HG02588 (cell line): ENCODE results near the gene SLC5A1.

Source experiments
- ATAC-seq: cut with Tn5 transposase; IDR thresholded peaks from one replicate; pipeline ENCODE4 v1.9.1; 2021; ENCODE audit warnings: mild to moderate bottlenecking, moderate library complexity; ENCODE audit not compliant: unreplicated experiment

The SLC5A1 gene

DNA sequence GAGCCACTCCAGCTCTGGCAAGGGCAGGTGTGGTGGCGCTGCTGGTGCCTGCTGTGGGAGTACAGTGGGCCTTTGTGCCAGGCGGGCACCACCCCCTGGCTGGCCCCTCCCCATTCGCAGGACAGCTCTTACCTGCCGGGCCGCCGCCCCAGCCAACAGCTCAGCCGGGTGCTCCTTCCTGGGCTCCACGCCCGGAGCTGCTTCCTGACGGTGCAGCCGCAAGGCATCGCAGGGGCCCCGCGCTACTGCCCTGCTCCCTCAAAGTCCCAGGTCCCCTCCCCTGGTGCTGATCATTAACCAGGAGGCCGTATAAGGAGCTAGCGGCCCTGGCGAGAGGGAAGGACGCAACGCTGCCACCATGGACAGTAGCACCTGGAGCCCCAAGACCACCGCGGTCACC is at the start of gene SLC5A1:
TSS of gene SLC5A1 (plus strand) at position 338 of the 400 bp plus-strand sequence. CDS start at position 359, 21 bp downstream.
- no peak for ATAC-seq

DNA sequence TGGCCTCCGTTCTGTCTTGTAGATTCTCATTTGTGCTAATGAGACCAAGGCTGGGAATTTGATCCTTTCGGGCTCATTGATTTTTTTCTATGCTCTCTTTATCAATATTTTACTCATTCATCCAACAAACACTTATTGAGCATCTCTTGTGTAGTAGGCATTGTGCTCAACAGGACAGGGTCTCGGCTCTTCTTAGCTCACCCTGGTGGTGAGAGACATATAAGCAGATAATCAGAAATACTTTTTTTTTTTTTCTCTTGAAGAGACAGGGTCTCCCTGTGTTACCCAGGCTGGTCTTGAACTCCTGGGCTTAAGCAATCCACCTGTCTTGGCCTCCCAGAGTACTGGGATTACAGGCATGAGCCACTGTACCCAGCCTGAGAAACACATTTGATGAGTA is 48.0 kb upstream of the SLC5A1 start:
- no peak for ATAC-seq

DNA sequence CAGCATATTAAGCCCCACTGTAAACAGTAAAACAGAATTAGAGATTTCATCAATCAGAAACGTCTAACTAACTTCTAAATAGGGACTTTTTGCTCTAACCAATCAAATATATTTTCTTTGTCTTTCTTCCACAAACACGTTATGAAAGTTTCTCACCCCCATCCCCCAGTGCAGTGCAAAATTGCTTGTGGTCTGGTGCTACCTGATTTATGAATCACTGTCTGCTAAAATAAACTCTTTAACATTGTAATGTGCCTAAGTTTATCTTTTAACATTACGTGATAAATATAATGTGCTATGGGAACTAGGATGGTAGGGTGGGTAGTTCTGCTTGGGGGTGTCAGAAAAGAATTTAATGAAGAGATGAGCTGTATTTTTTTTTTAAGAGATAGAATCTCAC is 47.3 kb upstream of the SLC5A1 start:
- ATAC-seq, result no peak

DNA sequence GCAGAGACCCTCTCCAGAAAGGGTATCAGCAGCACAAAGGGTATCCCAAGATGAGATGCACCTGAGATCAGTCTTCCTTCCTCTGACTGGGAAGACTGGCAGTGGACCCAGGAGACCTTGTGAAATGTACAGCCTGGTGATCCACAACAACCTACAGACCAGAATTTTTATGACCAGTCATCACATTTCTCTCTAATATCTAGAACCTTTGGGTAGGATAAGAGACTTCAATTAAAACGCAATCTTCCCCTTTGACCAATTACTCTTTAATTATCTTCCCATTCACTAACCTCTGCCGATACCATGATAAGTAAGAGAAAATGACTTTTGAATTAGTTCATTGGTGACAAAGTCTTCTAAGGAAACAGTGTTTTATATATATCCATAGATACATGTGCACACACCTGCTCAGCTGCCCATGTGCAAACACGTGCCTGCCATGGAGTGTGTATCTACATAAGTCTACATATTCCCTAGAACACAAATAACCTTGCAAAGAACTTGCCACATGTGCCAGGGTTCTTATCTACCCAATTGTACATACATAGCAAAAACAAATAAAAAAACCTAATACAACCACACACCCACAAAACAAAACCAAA is 44.2 kb upstream of the SLC5A1 start:
- ATAC-seq, result no peak

DNA sequence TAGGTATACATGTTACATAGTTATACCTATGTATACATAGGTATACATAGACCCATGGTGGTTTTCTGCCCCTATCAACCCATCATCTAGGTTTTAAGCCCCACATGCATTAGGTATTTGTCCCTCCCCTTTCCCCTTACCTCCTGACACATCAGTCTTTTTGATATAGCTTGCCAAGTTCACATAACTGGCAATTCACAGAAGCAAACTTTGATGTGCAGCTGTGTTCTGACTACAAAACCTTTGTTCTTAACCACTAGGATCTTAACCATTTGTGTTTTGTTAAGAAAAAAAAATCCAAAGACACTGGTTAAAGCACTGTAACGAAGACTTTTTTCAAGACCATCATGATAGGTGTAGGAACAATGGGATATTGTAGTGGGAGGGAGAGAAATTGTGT is 42.9 kb upstream of the SLC5A1 start:
- ATAC-seq, result no peak

DNA sequence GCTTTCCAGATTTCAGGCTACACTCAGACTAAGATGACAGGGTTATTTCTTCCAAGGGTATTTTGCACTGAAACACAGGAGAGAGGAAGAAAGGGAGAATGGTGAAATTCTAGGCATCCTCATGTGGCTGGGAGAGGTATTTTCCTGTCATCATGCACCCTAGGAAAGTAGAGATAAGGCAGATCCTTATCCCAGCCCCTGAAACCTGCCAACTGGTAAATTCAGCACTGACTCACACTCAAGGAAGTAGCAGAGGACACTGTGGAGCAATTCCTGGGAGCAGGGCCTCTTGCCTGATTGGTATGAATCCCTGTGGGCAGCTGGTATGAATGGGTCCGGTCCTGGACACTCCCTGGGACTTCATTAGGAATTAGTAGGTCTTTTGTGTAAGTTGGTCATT is 37.6 kb upstream of the SLC5A1 start:
- ATAC-seq, result no peak

DNA sequence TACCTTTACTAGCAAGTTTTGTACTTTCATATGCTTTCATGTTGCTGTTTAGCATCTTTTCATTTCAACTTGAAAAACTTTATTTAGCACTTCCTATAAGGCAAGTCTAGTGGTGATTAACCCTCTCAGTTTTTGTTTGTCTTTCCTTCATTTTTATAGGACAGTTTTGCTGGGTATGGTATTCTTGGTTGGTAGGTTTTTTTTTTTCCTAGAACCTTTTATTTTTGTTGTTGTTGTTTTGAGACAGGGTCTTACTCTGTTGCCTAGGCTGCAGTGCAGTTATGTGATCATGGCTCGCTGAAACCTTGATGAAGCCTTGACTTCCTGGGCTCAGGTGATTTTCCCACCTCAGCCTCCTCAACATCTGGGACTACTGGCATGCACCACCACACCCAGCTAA is 29.9 kb upstream of the SLC5A1 start:
- no peak for ATAC-seq

DNA sequence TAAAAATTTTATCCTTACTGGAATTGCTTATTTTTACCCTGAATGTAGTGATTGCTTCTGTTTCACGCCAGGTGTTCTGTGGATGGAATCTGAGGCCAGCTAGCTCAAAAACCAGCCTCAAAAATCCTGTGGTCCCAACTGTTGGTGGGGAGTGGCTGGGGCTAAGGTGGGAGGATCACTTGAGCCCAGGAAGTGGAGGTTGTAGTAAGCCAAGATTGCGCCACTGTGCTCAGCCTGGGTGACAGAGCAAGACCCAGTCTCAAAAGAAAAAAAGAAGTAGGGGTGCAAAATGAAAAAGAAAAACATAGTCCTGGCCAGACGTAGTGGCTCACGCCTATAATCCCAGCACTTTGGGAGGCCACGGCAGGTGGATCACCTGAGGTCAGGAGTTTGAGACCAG is 27.0 kb upstream of the SLC5A1 start:
- no peak for ATAC-seq

DNA sequence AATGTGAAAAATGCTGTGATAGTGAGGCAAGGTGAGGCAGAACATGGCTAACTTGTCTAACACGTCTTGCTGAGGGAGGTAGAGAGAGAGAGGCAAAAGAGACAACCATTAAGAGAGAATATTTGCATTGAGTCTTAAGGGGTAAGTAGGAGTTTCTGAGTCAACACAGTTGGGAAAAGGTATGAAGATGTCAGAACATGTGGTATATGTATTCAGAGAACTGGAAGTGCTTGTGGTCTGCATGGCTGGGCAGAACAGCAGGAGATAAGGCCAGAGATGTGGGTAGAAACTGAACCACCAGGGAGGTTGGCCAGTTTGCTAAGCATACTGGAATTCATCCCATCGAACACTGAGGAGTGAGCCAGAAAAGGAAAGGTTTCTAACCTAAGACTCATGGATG is 25.0 kb upstream of the SLC5A1 start:
- no peak for ATAC-seq

DNA sequence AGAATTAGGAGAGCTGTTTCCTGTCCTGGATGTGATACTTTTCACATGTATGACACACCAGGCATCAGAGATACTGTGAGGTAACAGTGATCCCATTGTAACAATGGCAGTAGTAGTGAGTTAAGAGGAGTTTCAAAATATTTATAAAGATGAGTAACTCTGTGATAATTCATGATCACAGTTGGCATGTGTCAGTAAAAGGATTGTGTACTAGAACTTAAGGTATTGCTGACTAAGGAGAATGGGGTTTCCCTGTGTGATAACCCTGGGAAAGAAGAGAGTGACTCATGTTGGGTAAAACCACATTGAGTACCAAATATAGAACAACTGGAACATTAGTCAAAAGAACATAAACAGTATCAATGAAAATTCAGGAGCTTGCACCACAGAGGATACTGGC is 22.9 kb upstream of the SLC5A1 start:
- ATAC-seq, result no peak

DNA sequence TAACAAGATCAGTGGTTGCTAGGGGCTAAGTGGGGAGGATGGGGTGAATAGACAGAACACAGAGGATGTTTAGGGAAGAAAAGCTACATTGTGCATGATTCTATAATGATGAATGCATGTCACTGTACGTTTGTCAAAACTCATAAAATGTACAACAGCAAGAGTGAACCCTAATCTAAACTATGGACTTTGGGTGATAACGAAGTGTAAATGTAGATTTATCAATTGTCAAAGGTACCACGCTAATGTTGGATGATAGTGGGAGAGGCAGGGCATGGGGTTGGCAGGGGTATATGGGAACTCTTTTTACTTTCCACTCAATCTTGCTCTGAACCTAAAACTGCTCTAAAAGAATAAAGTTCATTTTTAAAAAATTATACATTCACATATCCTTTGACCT is 21.3 kb upstream of the SLC5A1 start:
- ATAC-seq, result no peak

DNA sequence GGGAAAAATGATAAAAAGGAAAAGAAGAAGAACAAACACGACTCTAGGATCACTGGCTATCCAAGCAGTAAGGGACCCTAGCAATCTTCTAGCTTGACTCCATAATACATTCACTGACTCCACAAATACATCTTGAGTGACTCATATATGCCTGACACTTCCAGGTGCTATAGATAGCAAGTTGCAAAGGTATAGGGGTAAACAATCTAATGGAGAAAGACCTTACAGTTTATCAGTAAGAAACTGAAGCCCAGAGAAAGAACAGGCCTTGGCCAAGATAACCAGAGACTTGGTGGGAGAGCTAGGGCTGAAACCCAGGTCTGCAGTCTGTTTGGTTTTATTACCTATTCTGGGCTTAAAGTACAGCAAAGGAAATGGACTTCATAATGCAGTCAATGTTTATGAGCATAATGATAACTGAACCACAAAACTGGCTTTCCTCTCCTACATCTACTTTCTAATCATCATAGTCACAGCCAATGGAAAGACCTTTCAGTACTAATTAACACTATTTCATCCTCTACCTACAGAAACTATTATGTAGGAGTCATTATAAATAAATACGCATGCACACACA is 19.7 kb upstream of the SLC5A1 start:
- no peak for ATAC-seq

DNA sequence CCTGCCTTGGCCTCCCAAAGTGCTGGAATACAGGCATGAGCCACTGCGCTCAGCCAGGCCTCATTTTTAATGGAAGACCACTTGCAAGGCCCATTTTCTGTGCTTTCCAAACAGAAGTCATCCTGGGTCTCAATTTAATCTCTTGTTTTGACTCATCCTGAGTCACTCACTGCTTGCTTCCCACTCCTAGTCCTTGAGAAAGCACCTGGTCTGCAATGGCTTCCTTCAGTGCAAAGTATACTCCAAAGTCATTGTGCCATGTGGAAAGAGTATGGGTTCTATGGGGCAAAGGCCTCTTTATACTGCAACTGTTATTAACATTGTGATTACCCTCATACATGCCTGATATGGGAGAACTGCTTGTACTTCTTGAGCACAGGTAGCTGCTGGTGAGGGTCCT is 18.3 kb upstream of the SLC5A1 start:
- no peak for ATAC-seq

DNA sequence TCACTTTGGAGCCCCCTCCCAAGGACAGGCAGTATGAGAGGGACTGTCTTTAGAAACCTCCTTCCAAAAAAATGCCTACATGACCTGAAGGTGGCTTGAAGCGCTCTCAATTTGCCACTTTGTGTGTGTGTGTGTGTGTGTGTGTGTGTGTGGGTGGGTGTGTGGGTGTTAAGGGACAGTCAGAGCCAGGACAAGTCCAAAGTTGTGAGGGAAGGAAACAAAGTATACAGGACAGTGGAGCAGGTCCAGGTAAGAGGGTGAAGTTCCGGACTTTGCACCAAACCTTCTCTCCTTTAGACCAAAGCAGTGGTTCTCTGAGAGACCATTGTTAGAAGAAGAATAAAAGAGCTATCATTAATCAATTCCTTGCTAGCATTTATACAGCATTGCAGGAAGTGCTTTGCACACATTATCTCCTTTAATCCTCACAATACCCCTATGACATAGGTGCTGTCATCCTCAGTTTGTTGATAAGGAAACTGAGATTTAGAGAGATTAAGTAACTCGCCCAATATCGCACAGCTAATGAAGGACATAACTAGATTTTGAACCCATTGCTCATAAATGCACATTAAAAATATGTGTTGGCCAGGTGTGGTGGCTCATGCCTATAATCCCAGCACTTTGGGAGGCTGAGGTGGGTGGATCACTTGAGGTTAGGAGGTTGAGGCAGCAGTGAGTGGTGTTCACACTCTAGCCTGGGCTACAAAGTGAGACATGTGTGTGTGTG is 12.4 kb upstream of the SLC5A1 start:
- ATAC-seq, result no peak

DNA sequence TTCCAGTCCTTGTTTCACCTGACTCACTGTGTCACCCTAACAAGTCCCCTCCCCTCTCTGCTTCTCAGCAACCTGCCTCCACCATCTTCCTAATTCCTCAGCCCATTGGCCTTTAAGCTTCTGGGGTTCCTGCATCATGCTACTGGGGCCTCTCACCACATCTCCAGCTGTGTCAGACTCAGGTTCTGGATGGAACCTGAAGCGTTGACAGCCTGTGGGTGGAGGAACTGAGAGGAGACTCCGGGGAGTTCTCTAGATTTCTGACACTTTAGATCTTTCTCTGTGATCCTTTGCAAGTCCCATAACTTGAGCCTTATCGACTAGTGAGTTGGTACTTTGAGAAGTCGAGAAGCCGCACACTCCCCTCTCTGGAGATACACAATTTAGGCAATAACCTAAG is 11.6 kb upstream of the SLC5A1 start:
- ATAC-seq, result no peak

DNA sequence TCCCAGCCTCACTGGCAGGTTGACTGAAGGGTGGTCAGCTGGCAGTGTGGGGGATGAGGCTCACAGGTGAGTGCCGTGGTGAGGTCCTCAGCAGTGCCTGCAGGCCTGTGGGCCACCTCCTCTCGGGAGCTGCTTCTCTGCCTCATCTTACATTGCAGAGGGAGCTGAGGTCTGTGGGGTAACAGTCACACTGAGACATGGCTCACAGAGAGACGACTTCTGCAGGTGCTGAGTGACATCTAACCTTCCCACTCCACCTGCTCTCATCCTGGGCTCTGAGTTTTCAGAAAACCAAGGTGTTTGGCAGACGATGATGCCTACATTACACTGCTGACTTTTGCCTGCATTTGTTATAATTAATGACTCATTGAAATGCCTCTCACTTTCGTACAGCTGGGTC is 8.8 kb upstream of the SLC5A1 start:
- ATAC-seq, result no peak

DNA sequence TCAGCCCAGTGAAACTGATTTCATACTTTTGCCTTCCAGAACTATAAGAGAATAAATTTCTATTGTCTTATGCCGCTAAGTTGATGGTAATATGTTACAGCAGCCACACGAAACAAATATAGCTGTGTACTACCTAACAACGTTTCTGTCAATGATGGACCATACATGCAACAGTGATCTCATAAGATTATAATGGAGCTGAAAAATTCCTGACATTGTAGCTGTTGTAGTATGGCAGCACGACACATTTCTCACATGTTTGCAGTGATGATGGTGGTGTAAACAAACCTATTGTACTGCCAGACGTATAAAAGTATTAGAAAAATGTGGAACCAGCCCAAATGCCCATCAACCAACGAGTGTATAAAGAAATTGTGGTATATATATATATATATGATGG is 5.8 kb upstream of the SLC5A1 start:
- ATAC-seq, result no peak

DNA sequence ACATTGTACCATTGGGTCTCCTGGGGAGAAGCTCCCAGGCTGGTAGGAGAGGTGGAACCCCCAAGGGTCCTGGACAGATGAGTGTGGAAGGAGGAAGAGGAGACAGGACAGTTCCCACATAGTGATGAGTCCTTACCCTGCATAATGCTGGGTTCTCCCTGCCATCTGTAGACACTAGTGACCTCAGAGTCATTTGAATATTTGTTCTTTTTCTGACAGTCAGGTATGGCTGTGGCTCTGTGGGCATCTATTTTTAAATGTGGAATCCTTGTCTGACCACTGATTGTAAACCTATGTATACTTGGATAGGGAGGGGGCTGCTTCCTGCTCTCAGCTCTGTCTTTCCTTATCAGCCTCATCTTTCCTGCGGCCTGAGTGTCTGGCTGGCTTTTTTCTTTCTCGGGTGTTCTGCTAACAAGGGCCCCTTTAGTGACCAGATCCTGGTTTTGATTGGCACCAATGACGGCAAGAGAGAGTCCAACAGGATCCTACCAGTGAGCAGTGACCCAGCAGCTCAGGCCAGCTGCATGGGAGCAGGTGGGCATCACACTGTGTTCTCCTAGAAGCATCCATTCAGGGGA is 2.6 kb upstream of the SLC5A1 start:
- no peak for ATAC-seq

DNA sequence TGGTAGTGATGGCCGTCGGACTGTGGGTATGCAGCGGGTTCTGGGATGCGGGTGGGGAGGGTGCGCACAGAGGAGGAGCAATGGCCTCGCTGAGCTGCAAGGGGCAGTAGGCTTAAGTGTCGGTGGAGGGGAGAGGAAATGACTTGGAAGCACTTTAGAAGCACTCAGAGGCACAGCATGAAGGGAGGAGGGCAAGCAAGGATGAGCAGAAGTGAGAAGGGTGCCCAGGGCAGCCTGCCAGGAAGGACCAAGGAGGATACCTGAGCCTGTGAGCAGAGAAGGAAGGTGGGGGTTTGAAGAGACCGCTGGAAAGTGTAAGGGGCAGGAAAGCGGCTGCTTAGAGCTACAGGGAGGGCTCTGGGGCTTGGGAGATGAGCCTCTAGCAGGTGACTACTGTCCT is 330 bp downstream of the SLC5A1 start:
- no peak for ATAC-seq

DNA sequence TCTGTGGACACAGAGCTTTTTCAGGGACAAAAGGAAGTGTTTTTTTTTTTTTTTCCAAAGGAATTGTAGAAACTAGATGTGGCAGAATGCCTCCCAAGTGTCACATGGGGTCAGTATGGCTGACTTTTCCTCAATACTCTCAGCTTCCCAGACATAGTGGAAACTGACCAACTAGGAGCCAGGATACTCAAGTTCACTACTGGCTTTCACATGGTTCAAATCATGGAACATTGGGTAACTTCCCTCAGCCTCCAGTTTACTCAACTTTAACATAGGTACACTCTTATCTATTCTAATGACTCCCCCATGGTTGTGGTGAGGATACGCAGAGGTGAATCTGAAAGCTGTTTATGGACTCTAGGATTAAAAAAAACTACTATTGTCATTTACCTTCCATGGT is 1.4 kb downstream of the SLC5A1 start:
- ATAC-seq, result no peak

DNA sequence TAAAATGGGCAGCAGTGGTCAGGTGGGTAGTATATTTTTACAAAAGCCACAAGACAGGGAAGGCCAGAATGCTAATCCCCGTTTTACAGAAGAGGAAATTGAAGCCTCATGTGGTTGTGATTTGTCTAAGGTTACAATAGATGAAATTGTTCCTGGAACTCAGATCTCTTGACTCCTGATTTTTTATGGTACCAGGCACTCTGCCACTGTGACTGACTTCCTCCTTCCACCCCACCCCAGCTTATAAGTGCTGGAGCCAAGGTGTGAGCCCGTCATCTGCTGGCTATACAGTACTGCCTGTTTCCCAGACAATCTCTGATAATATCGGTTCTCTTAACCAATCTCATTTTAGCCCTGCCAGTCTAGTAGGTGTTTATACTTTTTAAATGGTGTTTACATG is 1.9 kb downstream of the SLC5A1 start:
- no peak for ATAC-seq

DNA sequence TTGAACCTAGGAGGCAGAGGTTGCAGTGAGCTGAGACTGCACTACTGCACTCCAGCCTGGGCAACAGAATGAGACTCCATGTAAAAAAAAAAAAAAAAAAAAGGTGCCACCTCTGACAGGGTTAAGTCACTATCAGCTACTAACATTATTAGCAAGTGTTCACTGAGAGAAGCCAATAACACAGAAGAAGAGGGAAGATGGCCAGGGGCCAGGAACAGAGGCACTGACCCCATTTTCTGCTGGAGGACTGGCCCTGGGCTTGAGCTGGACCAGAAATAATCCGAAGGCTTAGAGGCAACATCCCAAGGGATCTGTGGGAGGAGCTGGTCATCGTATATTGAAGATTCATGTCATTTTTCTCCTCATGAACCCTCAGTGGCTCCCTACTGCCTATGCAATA is 5.0 kb downstream of the SLC5A1 start:
- no peak for ATAC-seq
